ENCODE results near the gene NOC4L.

- TF ChIP-seq CTCF (IDR thresholded peaks at IDR 0.05) (no peak), POLR2A (IDR thresholded peaks at IDR 0.05) (no peak)
Observed at GRCh38 chr12:132169376-132169775, 25.1 kb downstream of the NOC4L start.
